Astrocyte (in vitro differentiated cells and primary cell): ENCODE measurements around the gene BCAR3. TPM values are rescaled to one million over a fixed set of nuclear protein-coding genes. Genes with fewer than 3 reads are reported as not detected.

Experiments
- DNase-seq: peaks from one replicate; pipeline ENCODE4 v3.0.0-alpha.2; 2010; ENCODE audit warnings: low read depth
- FAIRE-seq: peaks from 2 replicates; lab custom pipeline; 2011; peaks lifted over from hg19 to GRCh38; lab: Jason Lieb, UNC
- H2AFZ ChIP-seq: 2 replicates; pipeline ENCODE4 v1.6.0; 2012; ENCODE audit warnings: low read depth, low read length, inconsistent platforms
- H3K27ac ChIP-seq: 2 replicates; pipeline ENCODE4 v1.5.1; 2011; ENCODE audit warnings: low read depth, low read length, inconsistent platforms
- H3K27me3 ChIP-seq: 2 replicates; pipeline ENCODE4 v1.6.0; 2011; ENCODE audit warnings: low read length, inconsistent platforms; ENCODE audit not compliant: insufficient read depth
- H3K36me3 ChIP-seq: 2 replicates; pipeline ENCODE4 v1.5.1; 2011; ENCODE audit warnings: low read length, inconsistent platforms; ENCODE audit not compliant: insufficient read depth
- H3K4me1 ChIP-seq: 2 replicates; pipeline ENCODE4 v1.5.1; 2011; ENCODE audit warnings: low read length, inconsistent platforms; ENCODE audit not compliant: insufficient read depth
- H3K4me2 ChIP-seq: 2 replicates; pipeline ENCODE4 v1.6.0; 2012; ENCODE audit warnings: low read length, inconsistent platforms
- H3K4me3 ChIP-seq: 2 replicates; pipeline ENCODE4 v1.5.1; 2011; ENCODE audit warnings: low read depth, mild to moderate bottlenecking, low read length, inconsistent platforms; ENCODE audit not compliant: insufficient read depth
- H3K79me2 ChIP-seq: 2 replicates; pipeline ENCODE4 v1.6.0; 2012; ENCODE audit warnings: mild to moderate bottlenecking, low read length, inconsistent platforms; ENCODE audit not compliant: insufficient read depth
- H3K9ac ChIP-seq: 2 replicates; pipeline ENCODE4 v1.6.0; 2012; ENCODE audit warnings: mild to moderate bottlenecking, low read length, inconsistent platforms
- H3K9me3 ChIP-seq: 2 replicates; pipeline ENCODE4 v1.5.1; 2012; ENCODE audit warnings: low read depth, mild to moderate bottlenecking, low read length, inconsistent platforms; ENCODE audit not compliant: insufficient read depth
- H4K20me1 ChIP-seq: 2 replicates; pipeline ENCODE4 v1.6.0; 2012; ENCODE audit warnings: low read length, inconsistent platforms; ENCODE audit not compliant: insufficient read depth
- H3K27ac Mint-ChIP-seq: one replicate; pipeline ENCODE4 v1.8.0; 2021; ENCODE audit warnings: mild to moderate bottlenecking, mixed read lengths; ENCODE audit not compliant: unreplicated experiment
- H3K27me3 Mint-ChIP-seq: one replicate; pipeline ENCODE4 v1.8.0; 2021; ENCODE audit warnings: low read depth, mixed read lengths; ENCODE audit not compliant: unreplicated experiment
- H3K36me3 Mint-ChIP-seq: one replicate; pipeline ENCODE4 v1.8.0; 2021; ENCODE audit warnings: low read depth, mixed read lengths; ENCODE audit not compliant: unreplicated experiment
- H3K4me1 Mint-ChIP-seq: one replicate; pipeline ENCODE4 v1.8.0; 2021; ENCODE audit warnings: low read depth, mixed read lengths; ENCODE audit not compliant: unreplicated experiment
- H3K4me3 Mint-ChIP-seq: one replicate; pipeline ENCODE4 v1.8.0; 2021; ENCODE audit warnings: mild to moderate bottlenecking, moderate library complexity, mixed read lengths; ENCODE audit not compliant: unreplicated experiment
- H3K9me3 Mint-ChIP-seq: one replicate; pipeline ENCODE4 v1.8.0; 2021; ENCODE audit warnings: mild to moderate bottlenecking, mixed read lengths; ENCODE audit not compliant: unreplicated experiment
- EZH2 ChIP-seq: IDR thresholded peaks from 2 replicates; pipeline ENCODE4 v1.6.1; 2012; ENCODE audit warnings: mild to moderate bottlenecking, low read length, inconsistent platforms; ENCODE audit not compliant: insufficient read depth
- total RNA-seq: library from RNA; stranded (reverse); gene quantifications from 2 replicates; pipeline ENCODE4 v1.2.1, GENCODE V29; 2021
- TF ChIP-seq, protein P1 (sequence below): IDR thresholded peaks from 2 replicates; pipeline ENCODE4 v1.5.1; 2011; ENCODE audit warnings: low read depth, mild to moderate bottlenecking, inconsistent platforms, low read length, moderate library complexity; ENCODE audit not compliant: insufficient read depth

BCAR3 gene
- total RNA-seq, 1 donor from 2014 or later = 30.0 TPM

DNA sequence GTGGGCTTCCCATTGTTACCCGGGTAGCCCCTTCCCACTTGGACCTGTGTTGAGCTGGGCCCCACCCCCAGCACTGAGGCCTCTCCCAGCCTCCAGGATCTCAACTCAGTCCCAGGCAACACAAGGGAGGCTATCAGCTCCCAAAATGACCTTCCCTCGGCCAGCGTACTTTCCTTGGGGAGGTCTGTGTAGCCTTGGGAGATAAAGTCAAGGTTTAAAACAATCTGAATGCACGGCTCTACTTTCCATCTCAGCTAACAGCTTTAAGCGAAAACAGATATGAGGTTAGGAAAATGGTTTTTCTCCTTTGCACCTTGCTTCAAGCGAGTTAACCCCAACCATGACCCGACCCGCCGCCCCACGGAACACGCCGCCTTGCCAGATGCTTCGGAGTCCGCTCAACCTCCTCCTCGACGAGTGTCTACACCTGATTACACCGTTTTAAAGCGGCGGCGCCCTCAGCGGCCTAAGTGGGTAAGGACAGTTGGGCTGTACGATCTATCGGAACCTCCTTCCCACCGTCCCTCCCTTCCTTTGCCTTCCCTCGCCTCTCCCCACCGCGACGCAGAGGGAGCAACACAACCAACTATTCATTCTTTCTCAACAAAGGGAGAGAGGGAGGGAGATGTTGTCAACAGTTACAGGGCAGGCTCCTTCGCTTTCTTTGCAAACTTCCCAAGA is 1.1 kb downstream of the BCAR3 start:
- Mint-ChIP-seq H3K4me1 (peaks cover 16% of the 10 kb centered on the region), H3K4me3 (peak overlapping the region; percentile 93), H3K9me3 (no peaks in the 10 kb centered on the region), H3K36me3 (peaks cover 10% of the 10 kb centered on the region), H3K27ac (peak overlapping the region; percentile 71), H3K27me3 (no peaks in the 10 kb centered on the region)
- H3K4me3 ChIP-seq = peak overlapping the region; percentile 81
- DNase-seq (peak; percentile 87), FAIRE-seq (no peak)
- H3K36me3 ChIP-seq = no peaks in the 10 kb centered on the region
- peak overlapping the region; percentile 51 for H2AFZ ChIP-seq
- peak overlapping the region; percentile 88 for H3K9ac ChIP-seq
- H4K20me1 ChIP-seq = peaks cover 48% of the 10 kb centered on the region
- H3K4me1 ChIP-seq = peaks cover 33% of the 10 kb centered on the region
- H3K4me2 ChIP-seq = peak overlapping the region; percentile 94
- peaks cover 70% of the 10 kb centered on the region for H3K79me2 ChIP-seq
- H3K9me3 ChIP-seq = no peaks in the 10 kb centered on the region
- no peaks in the 10 kb centered on the region for H3K27me3 ChIP-seq
- TF ChIP-seq, protein P1, sequence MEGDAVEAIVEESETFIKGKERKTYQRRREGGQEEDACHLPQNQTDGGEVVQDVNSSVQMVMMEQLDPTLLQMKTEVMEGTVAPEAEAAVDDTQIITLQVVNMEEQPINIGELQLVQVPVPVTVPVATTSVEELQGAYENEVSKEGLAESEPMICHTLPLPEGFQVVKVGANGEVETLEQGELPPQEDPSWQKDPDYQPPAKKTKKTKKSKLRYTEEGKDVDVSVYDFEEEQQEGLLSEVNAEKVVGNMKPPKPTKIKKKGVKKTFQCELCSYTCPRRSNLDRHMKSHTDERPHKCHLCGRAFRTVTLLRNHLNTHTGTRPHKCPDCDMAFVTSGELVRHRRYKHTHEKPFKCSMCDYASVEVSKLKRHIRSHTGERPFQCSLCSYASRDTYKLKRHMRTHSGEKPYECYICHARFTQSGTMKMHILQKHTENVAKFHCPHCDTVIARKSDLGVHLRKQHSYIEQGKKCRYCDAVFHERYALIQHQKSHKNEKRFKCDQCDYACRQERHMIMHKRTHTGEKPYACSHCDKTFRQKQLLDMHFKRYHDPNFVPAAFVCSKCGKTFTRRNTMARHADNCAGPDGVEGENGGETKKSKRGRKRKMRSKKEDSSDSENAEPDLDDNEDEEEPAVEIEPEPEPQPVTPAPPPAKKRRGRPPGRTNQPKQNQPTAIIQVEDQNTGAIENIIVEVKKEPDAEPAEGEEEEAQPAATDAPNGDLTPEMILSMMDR = peak; percentile 49
- TF ChIP-seq EZH2 = no peak
- H3K27ac ChIP-seq = peak overlapping the region; percentile 85

DNA sequence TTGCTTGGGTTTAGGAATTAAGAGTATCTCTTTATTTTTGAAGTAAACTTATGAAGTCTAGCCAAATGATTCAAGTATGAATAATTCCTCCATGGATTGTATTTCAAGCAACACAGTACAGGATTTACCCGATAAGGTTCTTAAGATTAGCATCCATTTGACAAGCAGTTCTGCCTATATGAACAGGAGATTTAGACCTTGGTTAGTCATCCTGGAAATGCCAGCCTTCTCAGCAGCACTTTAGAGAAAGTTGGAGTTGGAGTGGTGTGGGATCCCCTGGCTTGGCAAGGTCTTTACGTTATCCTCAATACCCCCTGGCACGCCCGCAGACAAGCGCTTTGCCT is 1.6 kb downstream of the BCAR3 start:
- peaks cover 10% of the 10 kb centered on the region for H3K36me3 Mint-ChIP-seq
- H3K27me3 Mint-ChIP-seq = no peaks in the 10 kb centered on the region
- Histone ChIP-seq H2AFZ (no peak overlapping the region), H4K20me1 (peaks cover 53% of the 10 kb centered on the region), H3K4me1 (peaks cover 38% of the 10 kb centered on the region), H3K9ac (peak overlapping the region; percentile 88), H3K4me2 (peak overlapping the region; percentile 94), H3K36me3 (no peaks in the 10 kb centered on the region), H3K27me3 (no peaks in the 10 kb centered on the region), H3K9me3 (no peaks in the 10 kb centered on the region), H3K27ac (peak overlapping the region; percentile 85), H3K4me3 (peak overlapping the region; percentile 81), H3K79me2 (peaks cover 75% of the 10 kb centered on the region)
- peak; percentile 86 for DNase-seq
- H3K4me3 Mint-ChIP-seq = peak overlapping the region; percentile 93
- FAIRE-seq = peak; percentile 59
- H3K4me1 Mint-ChIP-seq = peaks cover 21% of the 10 kb centered on the region
- TF ChIP-seq, protein P1 = no peak
- no peak for TF ChIP-seq EZH2
- peak overlapping the region; percentile 71 for H3K27ac Mint-ChIP-seq
- no peaks in the 10 kb centered on the region for H3K9me3 Mint-ChIP-seq

GRCh38 chr1:93679546-93679945 is 2.1 kb downstream of the BCAR3 start:
- peak overlapping the region; percentile 88 for H3K9ac ChIP-seq
- TF ChIP-seq EZH2 = no peak
- TF ChIP-seq, protein P1 = no peak
- Mint-ChIP-seq H3K36me3 (peaks cover 13% of the 10 kb centered on the region), H3K4me1 (peaks cover 26% of the 10 kb centered on the region), H3K4me3 (peak overlapping the region; percentile 93), H3K9me3 (no peaks in the 10 kb centered on the region), H3K27me3 (no peaks in the 10 kb centered on the region), H3K27ac (no peak overlapping the region)
- FAIRE-seq (no peak), DNase-seq (peak; percentile 42)
- no peaks in the 10 kb centered on the region for H3K9me3 ChIP-seq
- H3K79me2 ChIP-seq = peaks cover 80% of the 10 kb centered on the region
- peak overlapping the region; percentile 85 for H3K27ac ChIP-seq
- peaks cover 40% of the 10 kb centered on the region for H3K4me1 ChIP-seq
- H4K20me1 ChIP-seq = peaks cover 58% of the 10 kb centered on the region
- peaks cover 4% of the 10 kb centered on the region for H3K36me3 ChIP-seq
- H3K27me3 ChIP-seq = no peaks in the 10 kb centered on the region
- peak overlapping the region; percentile 81 for H3K4me3 ChIP-seq
- H2AFZ ChIP-seq = no peak overlapping the region
- H3K4me2 ChIP-seq = peak overlapping the region; percentile 94
